SKM-1 (cell line): ENCODE measurements around the gene MRGPRX2.

ENCODE experiments used
- DNase-seq: peaks from one replicate; lab custom pipeline; 2025; ENCODE audit not compliant: unreplicated experiment; lab: John Stamatoyannopoulos, UW

MRGPRX2 gene

DNA sequence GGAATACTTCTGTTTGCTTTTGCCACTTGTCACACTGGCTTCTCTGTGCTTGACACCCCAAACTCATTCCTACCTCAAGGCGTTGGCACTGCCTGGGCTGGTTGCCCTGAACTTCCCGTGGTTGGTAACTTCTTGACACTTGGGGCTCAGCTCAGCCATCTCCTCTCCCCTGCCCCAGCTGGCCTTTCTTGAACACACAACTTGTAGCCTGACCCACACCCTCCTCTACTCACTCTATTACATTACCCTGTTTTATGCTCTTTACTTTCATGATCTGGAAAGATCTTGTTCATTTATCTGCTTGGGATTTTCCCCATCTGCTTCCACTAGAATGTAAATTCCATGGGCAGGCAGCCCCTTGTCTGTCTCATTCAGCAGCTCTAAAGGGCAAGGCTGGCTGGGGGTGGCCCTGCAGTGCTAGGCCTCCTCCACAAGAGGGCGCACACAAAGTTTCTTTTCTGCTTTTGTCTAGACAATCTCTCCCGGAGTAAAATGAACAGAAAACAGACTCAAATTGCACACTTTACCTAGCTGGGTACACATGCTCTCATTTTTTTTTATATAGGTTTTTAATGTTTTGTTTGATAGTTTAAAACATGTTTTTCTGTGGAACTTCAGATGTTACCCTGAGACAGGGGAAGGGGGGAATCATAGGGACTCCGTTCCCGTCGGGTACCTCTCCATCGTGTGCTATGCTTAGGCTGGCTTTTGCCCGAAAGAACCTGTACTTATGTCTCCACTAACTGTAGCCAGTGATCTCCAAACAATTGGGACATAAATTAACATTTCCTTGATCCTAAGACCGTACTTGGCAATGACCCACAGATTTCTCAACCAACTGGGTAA, 16.4 kb upstream of the MRGPRX2 start:
- peak; percentile 47 for DNase-seq

DNA sequence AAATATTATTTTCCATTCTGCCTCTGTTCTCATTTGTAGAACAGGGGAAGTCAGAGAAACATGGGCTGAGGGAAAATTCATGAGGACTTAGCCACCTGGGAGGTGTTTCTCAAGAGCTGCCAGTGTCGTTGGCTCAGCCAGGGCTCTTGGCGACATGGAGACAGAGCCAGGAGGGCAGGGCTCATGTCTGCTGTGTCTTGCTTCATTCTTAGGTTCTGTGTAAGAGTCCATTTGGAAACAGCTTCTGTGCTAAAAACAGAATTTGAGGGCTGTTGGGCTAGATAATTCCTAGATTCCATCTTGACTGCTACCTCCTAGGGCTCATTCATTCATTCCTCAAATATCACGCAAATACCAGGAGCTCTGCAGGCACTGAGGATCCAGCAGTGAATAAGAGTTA, 15.1 kb upstream of the MRGPRX2 start:
- DNase-seq: no peak

DNA sequence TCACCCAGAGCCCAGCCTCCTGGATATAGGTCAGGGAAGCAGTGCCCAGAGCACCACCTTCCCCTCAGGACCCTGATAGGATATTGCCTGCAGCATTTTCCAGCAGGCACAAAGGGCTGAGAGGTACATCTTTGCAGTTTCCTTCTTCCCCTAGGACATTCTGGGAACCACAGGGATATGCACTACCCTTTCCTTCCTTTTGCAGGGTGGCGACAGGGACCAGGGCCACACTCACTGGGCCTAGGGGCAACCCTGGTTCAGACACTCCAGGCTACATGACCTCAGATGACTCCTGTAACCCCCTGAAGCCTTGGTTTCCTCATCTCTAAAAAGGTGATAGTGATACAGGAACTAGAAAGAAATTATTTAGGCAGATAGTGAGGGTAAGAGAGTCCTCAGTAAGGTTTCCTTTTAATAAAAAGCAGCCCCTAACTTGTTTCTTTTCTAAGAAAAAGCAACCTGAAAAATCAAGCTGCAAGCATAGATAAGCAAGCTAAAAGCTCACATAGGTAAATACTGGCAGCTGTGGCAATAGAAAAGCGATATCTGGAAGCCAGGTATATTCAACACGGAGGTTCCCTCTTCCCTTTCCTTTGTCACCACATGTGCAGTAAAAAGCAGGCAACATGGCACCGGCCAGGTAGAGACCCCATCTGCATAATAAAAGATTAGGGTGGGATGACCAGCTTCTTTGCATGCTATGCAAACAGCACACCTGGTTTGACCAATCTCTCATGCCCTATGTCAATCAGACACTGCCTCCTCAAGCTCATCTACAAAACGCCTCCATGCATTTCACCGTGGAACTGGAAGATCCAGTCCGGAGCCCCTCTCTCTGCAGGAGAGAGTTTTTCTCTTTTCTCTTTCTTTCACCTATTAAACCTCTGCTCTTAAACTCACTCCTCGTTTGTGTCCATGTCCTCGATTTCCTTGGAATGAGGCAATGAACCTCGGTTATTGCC, 13.2 kb upstream of the MRGPRX2 start:
- DNase-seq: no peak

DNA sequence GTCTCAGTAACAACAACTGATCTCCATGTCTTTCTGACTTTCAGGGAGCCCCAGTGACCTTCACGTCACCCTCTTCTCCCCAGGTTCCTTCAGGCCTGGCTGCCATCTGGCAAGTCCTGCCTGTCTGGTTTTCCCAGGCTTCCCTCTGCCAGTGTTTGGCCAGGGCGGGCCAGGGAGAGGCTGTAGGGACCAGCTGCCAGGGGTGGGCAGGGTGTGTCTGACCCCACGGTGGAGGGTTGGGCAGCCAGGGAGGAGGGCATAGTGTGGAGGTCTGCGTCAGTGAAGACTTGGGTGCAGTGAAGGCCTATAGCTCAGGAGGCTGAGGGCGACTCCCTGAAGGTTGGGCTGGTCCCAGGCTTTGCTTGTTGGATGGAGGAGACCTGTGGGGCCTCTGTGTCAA, 11.9 kb upstream of the MRGPRX2 start:
- DNase-seq: no peak

DNA sequence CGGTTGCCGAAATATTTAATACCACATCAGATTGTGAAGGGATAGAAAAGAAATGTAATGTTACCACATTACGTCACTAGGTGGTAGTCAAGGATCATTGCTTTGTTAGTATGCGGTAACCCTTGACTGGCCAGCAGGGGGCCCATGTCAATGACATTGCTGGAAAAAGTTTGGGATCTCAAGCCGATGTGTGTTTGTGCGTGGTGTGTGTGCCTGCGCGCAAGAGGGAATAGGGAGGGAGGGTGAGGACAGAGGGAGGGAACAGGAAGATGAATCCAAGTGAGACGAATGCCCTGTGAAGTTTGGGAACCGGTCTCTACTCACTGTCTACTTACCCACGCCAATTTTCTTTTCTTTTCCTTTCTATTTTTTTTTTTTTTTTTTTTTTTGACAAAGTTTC, 10.7 kb upstream of the MRGPRX2 start:
- peak; percentile 68 for DNase-seq

DNA sequence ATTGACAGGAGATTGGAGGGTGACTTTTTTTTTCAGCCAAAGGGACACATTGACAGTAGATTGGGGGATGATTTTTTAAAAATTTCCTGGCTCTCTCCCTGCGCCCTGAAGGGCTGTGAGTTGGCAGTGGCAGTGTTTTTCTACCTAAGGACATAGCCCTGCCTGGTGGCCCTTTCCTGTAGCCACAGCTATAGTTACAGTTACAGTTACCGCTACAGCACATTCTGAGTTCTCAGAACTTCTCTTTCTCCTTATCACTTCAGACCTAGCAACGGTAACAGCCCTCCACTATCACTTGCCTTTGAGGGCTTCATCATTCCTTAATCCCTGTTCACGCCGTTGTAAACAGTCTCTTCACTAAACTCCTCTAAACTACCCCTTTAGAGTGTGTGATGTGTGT, 684 bp downstream of the MRGPRX2 start:
- DNase-seq: no peak

DNA sequence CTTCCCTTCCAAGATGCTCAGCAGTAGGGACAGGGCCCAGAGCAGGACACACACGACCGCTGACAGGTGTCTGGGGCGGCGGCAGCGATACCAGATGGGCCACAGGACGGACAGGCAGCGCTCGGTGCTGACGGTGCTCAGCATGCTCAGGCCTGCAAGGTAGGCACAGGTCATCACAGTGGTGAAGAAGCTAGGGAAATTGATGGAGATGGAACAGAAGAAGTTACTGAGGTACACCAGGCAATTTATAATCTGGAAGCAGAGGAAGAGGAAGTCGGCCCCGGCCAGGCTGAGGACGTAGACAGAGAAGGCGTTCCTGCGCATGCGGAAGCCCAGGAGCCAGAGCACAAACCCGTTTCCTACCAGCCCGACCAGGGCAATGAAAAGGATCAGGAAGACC, 4.6 kb downstream of the MRGPRX2 start:
- DNase-seq: no peak

DNA sequence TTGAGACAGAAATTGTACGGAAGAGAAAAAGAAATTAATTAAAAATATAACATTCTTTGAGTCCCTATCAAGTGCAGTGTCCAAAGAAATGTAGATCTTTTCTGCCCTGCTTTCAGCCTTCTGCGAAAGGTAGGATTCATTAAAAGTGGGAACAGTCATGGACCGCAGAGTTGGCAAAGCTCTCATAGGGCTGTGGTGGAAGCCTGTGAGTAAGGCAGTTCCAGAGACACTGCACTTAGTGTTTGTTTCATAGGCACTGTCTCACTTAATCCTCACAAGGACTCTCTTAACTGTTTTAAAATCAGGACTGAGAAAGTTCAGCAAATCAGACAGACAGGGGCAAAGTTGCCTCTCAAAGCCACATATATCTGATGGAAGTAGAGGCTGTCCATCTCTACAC, 5.5 kb downstream of the MRGPRX2 start:
- DNase-seq: no peak

DNA sequence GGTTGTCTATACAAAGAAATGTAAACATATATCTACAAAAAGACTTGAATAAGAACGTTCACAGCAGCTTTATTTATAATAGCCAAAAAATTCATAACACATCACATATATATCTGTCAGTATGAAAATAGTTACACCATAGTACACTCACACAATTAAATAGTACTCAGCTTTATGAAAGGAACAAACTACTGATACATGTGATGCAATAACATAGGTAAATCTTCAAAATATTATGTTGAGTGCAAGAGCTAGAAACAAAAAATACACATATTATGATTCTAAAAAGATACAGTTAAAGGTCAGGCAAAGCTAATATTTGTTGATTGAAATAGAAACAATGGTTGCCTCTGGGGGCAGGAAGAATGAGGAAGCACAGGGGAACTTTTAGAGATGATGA, 6.6 kb downstream of the MRGPRX2 start:
- DNase-seq: no peak

DNA sequence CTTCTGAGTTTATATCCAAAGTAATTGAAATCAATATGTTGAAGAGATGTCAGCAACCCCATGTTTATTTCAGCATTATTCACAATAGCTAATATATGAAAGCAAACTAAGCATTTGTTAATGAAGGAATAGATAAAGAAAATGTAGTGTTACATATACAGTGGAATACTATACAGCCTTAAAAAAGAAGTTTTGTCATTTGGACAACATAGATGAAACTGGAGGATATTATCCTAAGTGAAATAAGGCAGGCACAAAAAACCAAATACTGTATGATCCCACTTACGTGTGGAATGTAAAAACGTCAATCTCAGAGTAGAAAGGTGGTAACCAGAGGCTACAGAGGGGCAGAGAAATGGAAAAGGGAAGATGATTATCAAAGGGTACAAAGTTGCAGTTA, 10.2 kb downstream of the MRGPRX2 start:
- no peak for DNase-seq

DNA sequence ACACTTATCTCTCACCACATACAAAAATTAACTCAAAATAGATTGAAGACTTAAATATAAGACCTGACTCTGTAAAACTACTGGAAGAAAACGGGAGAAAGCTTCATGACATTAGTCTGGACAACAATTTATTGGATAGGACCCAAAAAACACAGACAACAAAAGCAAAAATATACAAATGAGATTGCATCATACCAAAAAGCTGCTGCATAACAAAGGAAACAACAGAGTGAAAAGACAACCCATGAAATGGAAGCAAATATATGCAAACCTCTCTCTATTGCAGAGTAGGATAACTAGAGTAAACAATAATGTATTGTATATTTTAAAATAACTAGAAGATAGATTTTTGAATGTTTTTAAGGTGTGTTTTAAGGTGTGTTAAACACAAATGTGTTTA, 11.2 kb downstream of the MRGPRX2 start:
- DNase-seq: no peak

DNA sequence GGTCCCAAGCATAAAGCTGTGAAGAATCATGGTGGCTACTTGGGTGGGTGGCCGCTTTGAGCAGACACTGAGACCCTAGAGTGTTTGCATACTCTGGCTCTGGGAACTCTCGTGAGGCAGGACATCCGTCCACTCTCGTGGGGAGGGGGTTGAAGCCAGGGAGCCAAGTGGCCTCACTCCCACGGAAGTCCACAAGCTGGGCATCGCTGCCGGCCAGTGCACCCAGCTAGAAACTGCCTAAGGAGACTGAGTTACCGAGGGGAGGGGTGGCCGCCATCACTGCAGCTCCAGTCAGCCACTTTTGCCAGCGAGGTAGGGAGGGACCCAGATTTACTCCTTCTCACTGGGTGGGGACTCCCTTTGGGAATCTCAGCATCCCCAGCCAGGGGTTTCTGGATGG, 20.5 kb downstream of the MRGPRX2 start:
- DNase-seq: no peak

DNA sequence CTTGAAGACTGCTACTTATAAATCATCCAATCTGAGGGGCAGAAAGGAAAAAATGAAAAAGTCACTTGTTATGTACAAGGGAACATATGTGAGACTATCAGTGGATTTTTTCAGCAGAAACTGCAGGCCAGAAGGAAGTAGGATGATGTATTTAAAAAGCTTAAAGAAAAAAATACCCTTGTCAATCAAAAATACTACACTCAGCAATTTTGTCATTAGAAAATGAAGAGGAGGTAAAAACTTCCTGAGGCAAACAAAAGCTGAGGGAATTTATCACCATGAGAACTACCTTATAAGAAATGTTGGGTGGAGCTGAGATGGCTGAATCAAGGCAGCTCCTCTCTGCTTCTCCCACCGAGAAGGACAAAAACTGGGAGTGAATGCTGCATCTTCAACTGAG, 21.1 kb downstream of the MRGPRX2 start:
- DNase-seq: no peak

DNA sequence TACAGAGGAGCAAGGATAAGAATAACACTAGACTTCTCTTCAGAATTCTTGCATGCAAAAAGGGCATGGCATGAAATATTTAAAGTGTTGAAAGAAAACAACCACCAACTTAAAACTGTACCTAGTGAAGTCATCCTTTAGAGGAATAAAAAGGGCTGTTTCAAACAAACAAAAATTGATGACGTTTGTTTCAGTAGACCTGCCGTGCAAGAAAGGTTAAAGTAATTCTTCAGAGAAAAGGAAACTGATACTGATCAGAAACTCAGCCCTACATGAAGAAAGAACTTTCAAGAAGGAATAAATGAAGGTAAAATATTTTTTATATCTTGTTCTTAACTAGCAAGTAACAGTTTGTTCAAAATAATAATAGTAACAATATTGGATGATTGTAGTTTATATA, 27.5 kb downstream of the MRGPRX2 start:
- no peak for DNase-seq

DNA sequence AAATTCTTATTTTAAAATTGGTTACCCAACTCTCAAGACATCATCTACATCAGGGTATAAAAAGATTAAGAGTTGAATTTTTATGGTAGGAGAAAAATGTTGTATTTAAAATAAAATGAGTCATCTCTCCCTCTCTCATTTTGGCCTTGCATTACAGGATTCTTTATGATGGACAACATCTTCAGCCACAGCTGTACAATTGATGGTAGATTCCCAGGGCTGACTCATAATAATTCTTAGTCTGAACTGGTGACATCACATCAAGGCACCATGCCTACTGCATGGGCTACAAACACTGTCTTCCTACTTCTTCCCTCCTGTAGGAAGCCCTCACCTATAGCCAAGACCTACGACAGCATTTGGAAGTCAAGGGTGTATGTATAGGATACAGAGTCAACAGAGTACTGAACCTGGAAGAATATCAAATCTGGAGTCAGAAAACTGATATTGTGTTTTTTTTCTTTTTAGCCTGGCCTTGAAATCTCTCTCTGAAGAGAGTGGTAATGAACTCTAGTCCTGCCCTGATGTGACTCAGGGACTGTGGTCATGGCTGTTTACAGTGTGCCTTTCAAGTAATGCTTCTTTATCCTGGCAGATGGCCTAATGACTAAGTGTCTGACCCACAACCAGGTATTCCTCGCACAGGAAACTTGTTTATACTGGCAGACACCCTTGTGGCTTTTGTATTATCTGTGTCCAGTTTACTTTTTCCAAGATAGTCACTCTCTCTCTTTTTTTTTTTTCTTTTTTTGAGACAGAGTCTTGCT, 32.5 kb downstream of the MRGPRX2 start:
- no peak for DNase-seq

DNA sequence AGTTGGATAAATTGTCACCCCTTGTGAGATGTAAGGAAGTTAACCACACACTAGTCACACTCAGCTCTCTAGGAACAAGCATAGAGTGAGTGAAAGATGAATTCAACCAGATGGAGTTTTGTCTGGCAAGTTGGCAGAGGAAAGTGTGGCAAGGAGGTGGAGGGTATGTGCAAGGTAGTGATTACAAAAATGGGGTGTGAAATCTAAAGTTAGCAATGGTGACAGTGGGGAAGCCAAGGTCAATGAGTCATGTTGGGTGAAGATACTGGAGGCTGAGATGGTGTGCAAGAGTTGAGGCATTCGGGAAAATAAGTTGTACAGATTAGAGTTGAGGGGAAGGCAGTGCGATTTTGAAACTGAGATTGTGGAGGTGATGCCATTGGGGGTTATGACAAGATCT, 33.7 kb downstream of the MRGPRX2 start:
- DNase-seq: no peak

DNA sequence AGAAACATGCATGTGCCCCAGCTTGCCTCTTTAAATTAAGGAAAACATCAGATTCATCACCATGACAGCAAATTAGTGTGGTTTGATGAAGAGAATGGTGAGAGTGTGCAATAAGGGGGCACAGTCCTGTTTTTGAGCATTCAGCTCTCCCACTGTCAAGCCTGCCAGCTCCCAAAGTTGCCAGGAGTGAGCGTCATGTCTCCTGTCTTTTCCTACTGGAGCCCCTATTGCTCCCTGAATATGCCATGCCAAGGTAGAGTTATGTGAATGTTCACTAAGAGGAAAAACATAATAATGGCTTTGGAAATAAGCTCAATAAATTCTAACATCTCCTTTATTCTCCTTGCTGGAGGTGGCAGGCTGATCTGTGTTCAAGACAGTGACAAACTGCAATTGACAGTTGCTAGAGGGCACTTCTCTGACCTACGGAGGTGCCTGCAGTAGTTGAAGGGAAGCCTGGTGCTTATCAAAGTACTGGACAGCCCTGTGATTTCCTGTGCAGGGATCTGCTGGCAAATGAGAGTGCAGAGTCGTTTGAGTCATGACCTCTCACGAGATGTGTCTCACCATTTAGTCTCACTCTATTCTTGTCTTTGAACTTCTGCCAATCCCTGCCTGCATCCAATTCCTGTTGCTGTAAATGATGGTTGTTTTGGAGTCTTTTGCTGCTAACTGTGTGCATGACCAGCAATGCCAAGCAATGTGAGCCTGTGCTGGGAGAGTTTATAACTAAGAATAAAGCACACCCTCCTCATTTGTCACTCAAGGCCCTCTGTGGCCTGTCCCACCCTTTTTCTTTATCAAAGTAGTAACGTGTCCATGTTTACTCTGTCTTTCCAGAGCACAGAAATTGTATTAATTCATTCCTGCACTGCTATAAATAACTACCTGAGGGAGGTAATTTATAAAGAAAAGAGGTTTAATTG, 34.8 kb downstream of the MRGPRX2 start:
- no peak for DNase-seq

DNA sequence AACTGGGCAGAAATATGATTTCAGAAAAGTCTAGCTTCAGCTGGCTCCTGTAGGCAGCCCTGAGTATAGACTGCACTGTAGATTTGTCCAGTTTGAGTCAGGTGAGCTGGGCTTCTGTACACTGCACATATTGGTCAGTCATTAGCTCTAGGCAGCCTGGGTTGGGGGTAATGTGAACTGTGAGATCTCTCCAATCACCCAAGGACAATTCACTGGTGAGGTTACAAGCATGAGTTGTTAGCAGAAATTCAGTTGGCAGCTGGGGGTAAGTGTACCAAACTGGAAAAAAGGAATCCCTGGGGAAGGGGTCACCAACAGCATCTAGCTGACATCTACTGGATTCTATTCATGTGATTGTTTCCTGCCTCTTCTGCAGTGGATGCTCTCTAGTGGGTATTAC, 39.7 kb downstream of the MRGPRX2 start:
- DNase-seq: no peak

DNA sequence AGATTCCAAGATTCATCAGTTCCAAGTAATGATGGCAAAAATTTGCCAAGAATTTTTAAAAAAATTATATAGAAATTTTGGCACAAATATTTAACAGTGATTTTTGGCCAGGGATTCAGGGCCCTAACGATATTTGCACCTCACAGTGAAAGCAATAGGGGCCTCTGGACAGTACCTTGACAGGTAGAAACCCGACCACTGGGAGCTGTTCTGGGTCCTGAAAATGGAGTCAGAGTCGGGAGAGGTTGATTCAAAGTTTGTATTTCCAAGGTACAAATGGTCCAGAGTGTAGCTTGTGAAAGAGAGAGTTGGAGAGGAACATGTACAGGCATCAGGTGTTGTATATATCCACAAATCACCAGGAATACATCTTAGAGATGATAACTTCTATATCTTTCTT, 41.6 kb downstream of the MRGPRX2 start:
- DNase-seq: no peak

DNA sequence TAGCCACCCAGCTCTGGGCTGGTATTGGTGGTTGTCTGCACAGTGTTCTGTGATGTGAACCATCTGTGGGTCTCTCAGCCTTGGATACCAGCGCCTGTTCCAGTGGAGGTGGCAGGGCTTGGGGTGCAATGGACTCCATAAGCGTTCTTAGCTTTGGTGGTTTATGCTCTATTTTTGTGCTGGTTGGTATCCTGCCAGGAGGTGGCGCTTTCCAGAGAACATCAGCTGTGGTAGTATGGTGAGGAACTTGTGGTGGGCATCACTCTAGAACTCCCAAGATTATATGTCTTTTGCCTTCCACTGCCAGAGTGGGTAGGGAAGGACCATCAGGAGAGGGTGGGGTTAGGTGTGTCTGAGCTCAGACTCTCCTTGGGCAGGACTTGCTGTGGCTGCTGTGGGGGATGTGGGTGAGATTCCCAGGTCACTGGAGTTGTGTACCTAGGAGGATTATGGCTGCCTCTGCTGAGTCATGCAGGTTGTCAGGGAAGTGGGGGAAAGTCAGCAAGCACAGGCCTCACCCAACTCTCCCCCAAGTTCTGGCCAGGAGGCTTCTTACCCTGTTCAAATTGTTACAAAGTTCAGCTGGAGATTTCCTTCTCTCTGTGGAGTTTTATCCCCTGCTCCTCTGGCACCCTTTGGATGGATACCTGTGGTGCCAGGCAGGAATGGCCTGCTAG, 47.2 kb downstream of the MRGPRX2 start:
- no peak for DNase-seq
